GM10847 (cell line): Measurements from ENCODE around the gene ANO10.

Experiments used
- POLR2A ChIP-seq: IDR thresholded peaks from 2 replicates; pipeline ENCODE4 v1.6.1; 2011; ENCODE audit not compliant: insufficient read length; ENCODE audit errors: extremely low read depth

Gene ANO10

GRCh38 chr3:43363621-43364266 is 258.1 kb downstream of the ANO10 start:
- no peak for TF ChIP-seq POLR2A

- TF ChIP-seq POLR2A: no peak
Measured at GRCh38 chr3:43362961-43363360, 258.9 kb downstream of the ANO10 start.

GRCh38 chr3:43362183-43362582 is 259.6 kb downstream of the ANO10 start:
- TF ChIP-seq POLR2A: no peak

- no peak for TF ChIP-seq POLR2A
Measured at GRCh38 chr3:43361077-43361476, 260.7 kb downstream of the ANO10 start.

GRCh38 chr3:43353923-43354670 is 267.7 kb downstream of the ANO10 start:
- TF ChIP-seq POLR2A: no peak

- TF ChIP-seq POLR2A: no peak
Measured at GRCh38 chr3:43353393-43353792, 268.4 kb downstream of the ANO10 start.

GRCh38 chr3:43349716-43350115 is 272.1 kb downstream of the ANO10 start:
- no peak for TF ChIP-seq POLR2A

- TF ChIP-seq POLR2A: no peak
Measured at GRCh38 chr3:43348852-43349574, 272.8 kb downstream of the ANO10 start.

GRCh38 chr3:43348350-43348749 is 273.5 kb downstream of the ANO10 start:
- TF ChIP-seq POLR2A: no peak

- no peak for TF ChIP-seq POLR2A
Measured at GRCh38 chr3:43347774-43348173, 274.0 kb downstream of the ANO10 start.

GRCh38 chr3:43346978-43347749 is 274.6 kb downstream of the ANO10 start:
- TF ChIP-seq POLR2A: no peak

- no peak for TF ChIP-seq POLR2A
Measured at GRCh38 chr3:43345877-43346276, 275.9 kb downstream of the ANO10 start.

- no peak for TF ChIP-seq POLR2A
Measured at GRCh38 chr3:43345246-43345645, 276.6 kb downstream of the ANO10 start.

- no peak for TF ChIP-seq POLR2A
Measured at GRCh38 chr3:43344520-43344919, 277.3 kb downstream of the ANO10 start.

- TF ChIP-seq POLR2A: no peak
Measured at GRCh38 chr3:43343815-43344214, 278.0 kb downstream of the ANO10 start.
